HCT116 (cell line): Measurements from ENCODE around the gene DHCR24.
"Not testable (repeated sequence)": the region's sequence is repeated elsewhere in the genome, so short reads cannot be mapped to it uniquely, and the experiment has no call there.

Experiments used
- CBX3 ChIP-seq: IDR thresholded peaks from 2 replicates; pipeline ENCODE4 v1.6.1; 2012; ENCODE audit warnings: low read depth
- EZH2 ChIP-seq: fragments of 200-600 bp; sonication (generic); IDR thresholded peaks from 2 replicates; pipeline ENCODE4 v1.6.1; 2017; ENCODE audit warnings: antibody characterized with exemption, mixed run types
- RAD21 ChIP-seq: IDR thresholded peaks from 2 replicates; pipeline ENCODE4 v1.6.1; 2012; ENCODE audit warnings: low read depth, mild to moderate bottlenecking
- ZFX ChIP-seq: fragments of 450-650 bp; IDR thresholded peaks from 2 replicates; pipeline ENCODE4 v1.6.1; 2017
- TF ChIP-seq, protein P1 (sequence below), 3 experiments: fragments of 200-600 bp in 1 of 3; sonication (generic) in 1 of 3; IDR thresholded peaks in 2 of 3; conservative IDR thresholded peaks in 1 of 3; 2 replicates each; pipeline ENCODE4 v1.5.1; 2012 to 2017; ENCODE audit warnings: low read depth in 2 of 3, low read length in 2 of 3, antibody characterized with exemption in 1 of 3, borderline replicate concordance in 1 of 3, control low read depth in 1 of 3, mild to moderate bottlenecking in 1 of 3, mixed read lengths in 1 of 3, mixed run types in 1 of 3, moderate library complexity in 1 of 3; ENCODE audit not compliant: insufficient read depth in 1 of 3

GRCh38 chr1:54934081-54934480 is 47.1 kb upstream of the DHCR24 start:
- not testable (repeated sequence) for TF ChIP-seq EZH2, RAD21, ZFX, CBX3
- TF ChIP-seq, protein P1, sequence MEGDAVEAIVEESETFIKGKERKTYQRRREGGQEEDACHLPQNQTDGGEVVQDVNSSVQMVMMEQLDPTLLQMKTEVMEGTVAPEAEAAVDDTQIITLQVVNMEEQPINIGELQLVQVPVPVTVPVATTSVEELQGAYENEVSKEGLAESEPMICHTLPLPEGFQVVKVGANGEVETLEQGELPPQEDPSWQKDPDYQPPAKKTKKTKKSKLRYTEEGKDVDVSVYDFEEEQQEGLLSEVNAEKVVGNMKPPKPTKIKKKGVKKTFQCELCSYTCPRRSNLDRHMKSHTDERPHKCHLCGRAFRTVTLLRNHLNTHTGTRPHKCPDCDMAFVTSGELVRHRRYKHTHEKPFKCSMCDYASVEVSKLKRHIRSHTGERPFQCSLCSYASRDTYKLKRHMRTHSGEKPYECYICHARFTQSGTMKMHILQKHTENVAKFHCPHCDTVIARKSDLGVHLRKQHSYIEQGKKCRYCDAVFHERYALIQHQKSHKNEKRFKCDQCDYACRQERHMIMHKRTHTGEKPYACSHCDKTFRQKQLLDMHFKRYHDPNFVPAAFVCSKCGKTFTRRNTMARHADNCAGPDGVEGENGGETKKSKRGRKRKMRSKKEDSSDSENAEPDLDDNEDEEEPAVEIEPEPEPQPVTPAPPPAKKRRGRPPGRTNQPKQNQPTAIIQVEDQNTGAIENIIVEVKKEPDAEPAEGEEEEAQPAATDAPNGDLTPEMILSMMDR (IDR thresholded peaks at IDR 0.05 in 2 of 3, conservative IDR thresholded peaks at IDR 0.05 in 1 of 3; ENCODE audit: borderline replicate concordance in 1 of 3, insufficient read depth in 1 of 3, low read depth in 2 of 3, low read length in 2 of 3) = not testable (repeated sequence)
